CD1c-positive myeloid dendritic cell (primary cell): ENCODE results near the gene TEX44.
A peak's percentile ranks its signal among the peaks of the same experiment; 100 is the strongest.

Source experiments
- DNase-seq: peaks from one replicate; pipeline ENCODE4 v3.0.0-alpha.2; 2016; ENCODE audit errors: extremely low spot score

TEX44 gene

GRCh38 chr2:231604685-231605606, 12.3 kb downstream of the TEX44 start:
- peak; percentile 99 for DNase-seq

DNA sequence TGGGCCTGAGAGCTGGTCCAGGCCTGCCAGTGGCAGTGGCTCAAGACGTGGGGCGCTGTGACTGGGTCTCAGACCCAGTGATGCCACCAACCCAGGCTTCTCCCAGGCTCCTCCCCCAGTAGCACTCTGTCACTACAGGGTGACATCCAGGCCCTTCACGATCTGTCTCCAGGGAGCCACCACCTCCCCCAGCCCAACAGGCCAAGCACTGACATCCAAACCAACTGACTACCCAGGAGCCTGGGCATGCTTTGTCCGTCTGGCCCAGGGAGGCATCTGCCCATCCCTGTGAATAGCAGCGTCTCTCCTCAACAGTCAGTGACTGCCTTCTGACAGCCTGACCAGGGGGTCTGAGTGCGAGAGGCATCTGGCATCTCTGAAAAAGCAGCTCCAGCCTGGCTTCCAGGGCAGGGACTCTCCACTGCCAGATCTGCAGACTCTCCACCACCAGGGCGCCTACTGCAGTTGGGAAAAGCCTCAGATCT, 13.0 kb downstream of the TEX44 start:
- DNase-seq, result no peak

DNA sequence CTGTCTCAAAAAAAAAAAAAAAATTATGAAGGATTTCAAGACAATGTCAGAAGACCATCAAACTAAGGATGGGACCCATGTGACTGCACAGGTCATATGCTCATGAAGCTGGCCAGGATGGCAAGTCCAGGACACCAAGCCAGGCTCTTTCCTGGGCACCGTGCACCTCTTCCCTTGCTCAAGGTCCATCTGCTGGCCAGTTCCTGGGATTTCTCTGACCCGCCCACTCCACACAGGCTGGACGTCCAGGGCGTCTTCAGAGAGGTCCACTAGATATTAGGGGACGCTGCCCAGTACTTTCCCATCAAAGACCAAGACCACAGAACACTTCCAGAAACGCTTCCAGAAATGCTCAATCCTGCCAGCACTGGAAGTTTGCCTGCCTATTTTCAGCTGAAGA, 14.3 kb downstream of the TEX44 start:
- DNase-seq, result no peak

DNA sequence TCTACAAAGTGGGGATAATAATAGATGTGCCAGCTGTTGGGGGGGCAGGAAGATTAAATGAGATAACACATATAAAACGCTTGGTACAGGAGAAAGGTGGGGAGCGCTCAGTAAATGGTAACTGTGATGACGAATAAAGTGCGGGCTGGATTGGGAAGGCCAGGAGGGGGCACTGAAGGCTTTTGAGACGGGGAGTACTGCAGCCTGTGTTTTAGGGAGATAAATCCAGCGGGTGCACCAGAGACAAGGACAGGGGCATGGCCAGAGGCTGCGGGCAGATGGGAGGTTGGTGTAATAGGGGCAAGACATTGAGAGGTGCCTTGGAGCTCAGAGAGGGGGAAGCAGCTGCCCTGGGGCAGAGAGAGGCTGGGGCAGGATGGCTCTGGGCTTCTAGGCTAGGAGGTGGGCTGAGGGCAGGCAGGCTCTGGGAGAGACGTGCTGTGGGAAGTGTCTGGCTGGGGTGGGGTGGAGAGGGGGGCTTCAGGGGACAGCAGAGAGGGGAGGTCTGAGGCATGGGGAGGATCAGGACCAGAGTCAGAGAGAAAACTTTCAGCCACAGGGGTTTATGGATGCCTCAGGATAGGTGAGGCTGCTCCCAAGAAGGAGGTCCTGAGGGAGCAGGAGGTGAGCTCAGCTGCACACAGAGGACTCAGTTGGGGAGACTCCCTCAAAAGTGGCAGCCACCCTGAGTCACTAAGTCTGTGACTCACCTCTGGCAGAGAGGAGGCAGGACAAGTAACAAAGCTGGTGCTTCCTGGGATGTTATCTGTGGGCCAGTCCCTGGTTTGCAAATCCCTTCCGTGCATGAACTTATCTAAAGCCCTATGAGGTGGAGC, 18.8 kb downstream of the TEX44 start:
- peak; percentile 71 for DNase-seq

DNA sequence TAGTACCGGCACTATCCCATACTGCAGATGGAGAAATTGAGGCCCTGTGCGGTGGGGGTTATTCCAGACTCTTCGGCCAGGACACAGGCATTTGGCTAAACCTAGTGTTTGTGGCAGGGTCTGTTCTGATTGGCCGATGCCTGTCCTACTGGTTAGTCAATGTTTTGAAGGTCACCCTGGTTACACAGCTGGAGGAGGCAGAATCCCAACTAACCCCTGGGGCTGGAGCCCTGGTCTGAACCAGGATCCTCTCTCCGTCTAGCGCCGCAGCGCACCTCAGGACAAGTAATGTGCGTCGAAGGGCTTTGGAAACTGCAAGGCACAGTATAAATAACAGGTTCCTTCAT, 19.4 kb downstream of the TEX44 start:
- no peak for DNase-seq

DNA sequence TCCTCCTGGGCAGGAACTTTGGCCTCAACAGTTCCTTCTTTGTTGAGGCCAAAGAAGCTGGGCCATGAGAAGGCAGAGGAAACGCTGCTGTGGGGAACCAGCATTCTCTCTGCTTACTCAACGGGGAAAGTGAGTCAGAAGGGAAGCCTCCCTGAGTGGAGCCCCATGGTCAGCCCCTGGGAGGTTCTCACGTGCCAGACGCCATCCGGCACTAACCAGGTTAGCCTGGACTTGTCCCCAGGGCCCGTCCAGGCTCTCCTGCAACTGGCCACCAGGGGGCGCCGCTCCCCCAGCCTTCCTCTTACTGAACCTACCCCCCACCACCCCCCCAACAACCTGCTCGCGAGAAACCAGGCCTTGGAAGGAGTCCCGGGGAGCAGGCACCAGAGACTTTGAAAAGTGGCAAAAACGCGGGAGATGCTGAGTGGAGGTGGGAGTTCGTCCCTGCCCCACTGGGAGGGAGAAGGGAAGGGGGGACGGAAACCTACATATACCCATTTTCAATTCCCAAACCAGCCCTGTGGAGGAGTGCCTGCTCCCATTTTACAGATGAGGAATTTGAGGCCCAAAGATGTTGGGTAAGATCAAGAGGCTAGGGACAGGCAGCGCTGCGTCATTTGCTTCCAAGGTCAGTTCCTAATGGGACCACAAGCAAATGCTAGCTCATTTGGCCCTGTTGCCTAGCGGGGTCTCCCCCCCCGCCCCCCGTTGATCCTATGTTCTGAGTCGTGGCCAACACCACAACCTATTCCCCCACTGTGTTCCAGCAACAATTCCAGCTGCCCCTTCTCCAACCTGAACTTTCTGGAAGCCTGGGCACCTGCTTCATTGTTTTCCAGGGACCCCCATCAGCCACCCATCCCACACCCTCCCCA, 20.0 kb downstream of the TEX44 start:
- peak; percentile 97 for DNase-seq

GRCh38 chr2:231613331-231613662, 20.6 kb downstream of the TEX44 start:
- DNase-seq, result peak; percentile 86

DNA sequence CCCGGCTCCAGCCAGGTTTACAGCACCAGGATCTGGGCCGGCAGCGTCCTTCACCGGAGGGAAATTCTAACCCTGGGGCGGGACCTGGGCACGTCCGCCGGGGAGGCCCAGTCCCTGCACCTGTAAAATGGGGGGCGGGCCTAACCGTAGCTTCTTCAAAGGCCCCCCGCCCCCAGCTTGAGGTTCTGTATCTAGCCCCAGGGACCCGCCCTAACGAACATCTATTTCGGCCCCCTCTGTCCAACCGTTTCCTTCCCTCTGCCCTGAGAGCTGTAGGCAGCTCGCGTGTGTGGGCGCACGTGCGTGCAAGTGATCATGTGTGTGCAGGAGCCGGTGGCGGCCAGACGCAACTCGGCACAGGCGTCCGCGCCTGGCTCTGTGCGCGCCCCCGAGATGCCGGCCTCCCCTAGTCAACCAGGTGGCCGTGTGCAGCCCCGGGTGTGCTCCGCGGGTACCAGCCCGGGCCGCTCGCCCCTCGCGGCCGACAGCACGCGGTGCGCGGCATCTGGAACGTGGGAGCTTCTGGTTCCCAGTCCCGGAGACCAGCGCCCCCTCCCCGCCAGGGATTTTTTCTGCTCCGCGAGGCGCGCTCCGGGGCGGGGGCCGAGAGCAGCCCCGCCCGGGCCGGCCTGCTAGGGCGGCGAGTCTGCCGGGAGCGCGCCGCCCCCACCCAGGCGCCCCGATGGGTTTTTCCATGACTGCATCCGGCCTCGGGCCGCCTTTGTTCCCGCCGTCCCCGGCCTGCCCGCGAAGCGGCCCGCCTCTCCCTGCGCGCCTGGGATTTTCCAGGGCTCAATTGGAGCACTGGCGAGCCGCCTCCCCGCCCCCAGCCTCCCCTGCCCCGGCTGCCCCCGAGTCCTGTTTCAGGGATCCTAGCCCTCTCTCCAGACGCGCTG, 21.2 kb downstream of the TEX44 start:
- DNase-seq, result peak; percentile 96

DNA sequence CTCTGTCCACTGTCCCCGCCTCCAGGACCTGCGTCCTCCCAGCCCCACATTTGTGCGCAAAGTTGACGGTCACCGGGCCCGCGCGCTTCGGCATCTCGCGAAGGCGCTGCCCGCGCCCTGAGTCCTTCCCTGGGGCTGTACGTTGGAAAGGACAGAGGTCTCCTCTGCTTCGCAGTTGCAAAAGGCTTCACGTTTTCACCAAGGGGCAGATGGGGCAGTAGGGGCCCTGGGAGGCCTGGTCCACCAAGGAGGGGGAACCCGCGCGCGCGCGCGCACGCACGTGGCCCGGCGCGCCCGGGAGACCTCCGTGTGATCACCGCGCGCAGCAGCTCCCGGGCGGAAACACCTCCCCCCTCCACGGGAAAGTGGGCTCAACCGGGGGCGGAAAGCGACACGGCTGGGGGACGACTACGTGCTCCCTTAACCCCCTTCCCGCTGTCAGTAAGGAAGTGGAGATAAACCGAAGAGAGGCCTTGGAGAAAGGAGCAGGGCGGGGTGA, 21.9 kb downstream of the TEX44 start:
- DNase-seq, result peak; percentile 62

DNA sequence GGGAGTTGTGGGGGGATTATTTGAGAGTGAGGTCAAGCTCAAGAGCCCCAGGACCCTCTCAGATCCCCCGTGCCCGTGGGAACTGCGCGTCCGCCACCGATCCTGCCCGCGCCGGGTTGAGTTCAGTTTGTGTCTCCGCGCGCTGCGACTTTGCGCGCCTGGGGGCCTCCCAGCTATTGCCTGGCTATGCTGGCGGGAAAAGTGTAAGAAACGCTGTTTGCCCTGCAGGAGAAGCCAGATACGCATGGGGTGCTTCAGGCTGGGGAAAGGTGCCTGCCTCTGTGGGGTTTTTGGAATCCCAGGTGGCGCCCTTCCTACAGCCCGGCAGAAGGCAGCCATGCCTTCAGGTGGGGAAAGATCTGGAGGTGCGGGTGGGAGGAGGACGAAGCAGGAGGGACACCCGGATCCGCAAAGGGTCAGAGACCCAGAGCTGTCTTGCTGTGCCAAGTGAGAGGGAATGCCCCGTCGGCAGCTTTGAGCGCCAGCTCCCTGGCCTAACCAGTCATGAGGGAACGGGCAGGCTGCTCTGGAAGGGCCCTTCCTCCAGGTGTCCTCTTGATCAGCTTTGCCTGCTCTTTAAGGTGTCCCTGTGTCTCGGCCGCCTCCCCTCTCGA, 22.5 kb downstream of the TEX44 start:
- no peak for DNase-seq

DNA sequence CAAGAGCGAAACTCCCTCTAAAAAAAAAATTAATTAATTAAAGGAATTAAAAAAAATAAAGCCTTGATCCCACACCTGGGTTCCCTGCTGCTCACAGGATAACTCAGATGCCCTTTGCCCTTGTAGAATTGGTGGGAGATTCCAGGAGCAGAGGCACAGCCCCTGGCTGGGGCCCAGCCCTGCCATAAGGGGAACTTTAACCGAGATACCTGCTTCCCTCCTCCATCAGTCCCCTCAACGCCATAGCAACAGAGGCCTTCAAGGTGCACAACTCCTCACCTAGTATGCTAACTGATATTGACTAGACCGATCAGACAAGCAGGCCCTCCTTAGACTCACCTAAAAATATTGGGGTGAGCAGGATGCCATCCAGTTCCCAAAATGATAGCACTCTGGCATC, 23.6 kb downstream of the TEX44 start:
- DNase-seq, result no peak

DNA sequence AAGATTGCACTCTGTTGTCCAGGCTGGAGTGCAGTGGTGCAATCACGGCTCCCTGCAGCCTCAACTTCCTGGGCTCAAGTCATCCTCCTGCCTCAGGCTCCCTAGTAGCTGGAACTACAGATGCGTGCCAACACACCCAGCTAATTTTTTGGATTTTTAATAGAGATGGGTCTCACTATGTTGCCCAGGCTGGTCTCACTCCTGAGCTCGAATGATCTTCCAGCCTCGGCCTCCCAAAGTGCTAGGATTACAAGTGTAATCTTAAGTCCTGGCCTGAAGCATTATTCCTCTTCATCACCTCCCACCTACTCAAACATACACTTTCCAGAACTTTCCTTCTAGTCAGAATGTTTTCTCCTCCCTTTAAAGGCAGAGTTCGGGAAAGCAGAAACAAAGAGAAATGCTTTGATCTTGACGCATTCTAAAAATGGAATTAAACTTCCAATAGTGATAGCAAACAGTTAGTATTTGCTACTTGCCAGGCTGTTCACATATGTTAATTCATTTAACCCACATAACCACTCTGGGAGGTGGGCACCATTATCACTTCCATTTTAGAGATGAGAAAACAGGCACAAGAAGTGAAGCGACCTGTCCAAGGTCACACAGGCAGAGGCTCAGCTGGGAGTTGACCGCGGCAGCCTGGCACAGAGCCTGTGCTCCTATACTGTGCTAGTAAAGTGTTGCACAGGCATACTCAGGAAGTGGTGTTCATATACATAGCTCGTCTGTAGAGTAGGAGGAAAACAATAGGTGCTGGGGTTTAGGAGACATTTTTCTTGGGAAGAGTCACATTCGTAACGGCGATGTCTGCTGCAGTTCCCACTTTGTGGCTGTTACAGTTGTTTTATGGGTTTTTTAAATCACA, 24.6 kb downstream of the TEX44 start:
- DNase-seq, result no peak

- no peak for DNase-seq
Observed at GRCh38 chr2:231621051-231621879, 28.6 kb downstream of the TEX44 start.

- DNase-seq, result no peak
Observed at GRCh38 chr2:231622963-231623362, 30.3 kb downstream of the TEX44 start.

DNA sequence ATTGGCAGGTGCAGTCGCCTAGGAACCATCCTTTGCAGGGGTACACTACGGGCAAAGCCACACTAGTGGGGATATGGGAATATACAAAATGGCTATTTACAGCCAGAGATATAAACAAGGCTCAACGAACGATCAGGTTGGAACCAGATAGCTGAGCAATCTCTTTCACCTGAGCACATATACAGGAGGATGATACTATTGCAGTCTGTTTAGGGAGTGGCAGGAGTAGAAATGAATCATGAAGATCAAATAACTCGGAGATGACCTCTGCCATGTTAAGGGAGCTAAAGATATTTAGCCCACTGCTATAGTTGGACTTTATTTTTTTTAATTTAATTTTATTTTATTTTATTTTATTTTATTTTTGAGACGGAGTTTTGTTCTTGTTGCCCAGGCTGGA, 33.8 kb downstream of the TEX44 start:
- no peak for DNase-seq

DNA sequence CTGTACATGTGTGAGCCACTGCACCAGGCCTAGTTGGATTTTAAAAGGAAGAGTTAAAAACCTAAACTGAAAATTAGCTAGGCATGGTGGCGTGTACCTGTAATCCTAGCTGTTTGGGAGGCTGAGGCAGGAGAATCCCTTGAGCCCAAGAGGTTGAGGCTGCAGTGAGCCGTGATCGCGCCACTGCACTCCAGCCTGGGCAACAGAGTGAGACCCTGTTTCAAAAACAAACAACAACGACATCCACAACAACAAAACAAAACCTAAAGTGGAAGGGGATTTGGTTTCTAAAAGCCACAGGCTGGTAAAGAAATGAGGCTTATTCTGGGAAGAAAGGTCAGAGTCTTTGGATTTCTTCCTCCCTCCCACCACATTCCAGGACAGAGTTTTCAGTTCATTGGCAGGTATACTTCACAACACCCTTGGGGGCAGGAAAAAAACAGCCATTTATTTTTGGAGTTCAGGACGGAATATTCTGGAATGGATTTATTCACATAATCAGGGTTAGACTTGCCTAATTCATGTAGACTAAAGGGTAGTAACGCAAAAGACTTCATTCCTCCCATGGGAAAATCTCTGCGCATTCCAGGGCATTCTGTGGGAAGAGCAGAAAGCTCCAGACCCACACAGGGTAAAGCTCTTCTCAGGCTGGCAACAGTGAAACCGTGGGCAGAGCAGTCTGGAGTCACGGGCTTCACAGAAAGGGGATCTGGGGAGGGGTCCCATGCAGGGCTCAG, 34.9 kb downstream of the TEX44 start:
- DNase-seq, result no peak

GRCh38 chr2:231632559-231633142, 40.0 kb downstream of the TEX44 start:
- no peak for DNase-seq
